IPS DF 6.9 (cell line): ENCODE data around the gene PLCL1.

Source experiments
- DNase-seq: peaks from one replicate; pipeline ENCODE4 v3.0.0-alpha.2; 2013; ENCODE audit warnings: low read depth, low spot score
- H3K27ac ChIP-seq: one replicate; pipeline ENCODE4 v1.5.1; 2013; ENCODE audit warnings: low read length, control low read depth
- H3K27me3 ChIP-seq: 2 replicates; pipeline ENCODE4 v1.6.1; 2013; ENCODE audit warnings: mild to moderate bottlenecking, low read length; ENCODE audit not compliant: control insufficient read depth, insufficient read depth
- H3K36me3 ChIP-seq: 2 replicates; pipeline ENCODE4 v1.6.1; 2013; ENCODE audit warnings: low read length; ENCODE audit not compliant: control insufficient read depth, insufficient read depth
- H3K4me1 ChIP-seq: 2 replicates; pipeline ENCODE4 v1.6.1; 2013; ENCODE audit warnings: low read length; ENCODE audit not compliant: control insufficient read depth, insufficient read depth
- H3K4me3 ChIP-seq: 2 replicates; pipeline ENCODE4 v1.5.1; 2013; ENCODE audit warnings: mild to moderate bottlenecking, low read length
- H3K9me3 ChIP-seq: 2 replicates; pipeline ENCODE4 v1.6.1; 2013; ENCODE audit warnings: low read length, inconsistent platforms; ENCODE audit not compliant: control insufficient read depth, insufficient read depth
- WGBS: extraction: QIAGEN DNeasy Blood & Tissue Kit; methylation state at CpG from one replicate; pipeline ENCODE4 v1.1.7; 2013; ENCODE audit warnings: mixed read lengths, missing lambda C conversion rate; ENCODE audit not compliant: insufficient read length, insufficient coverage; 5-methylcytosine and 5-hydroxymethylcytosine counted together

Gene PLCL1

DNA sequence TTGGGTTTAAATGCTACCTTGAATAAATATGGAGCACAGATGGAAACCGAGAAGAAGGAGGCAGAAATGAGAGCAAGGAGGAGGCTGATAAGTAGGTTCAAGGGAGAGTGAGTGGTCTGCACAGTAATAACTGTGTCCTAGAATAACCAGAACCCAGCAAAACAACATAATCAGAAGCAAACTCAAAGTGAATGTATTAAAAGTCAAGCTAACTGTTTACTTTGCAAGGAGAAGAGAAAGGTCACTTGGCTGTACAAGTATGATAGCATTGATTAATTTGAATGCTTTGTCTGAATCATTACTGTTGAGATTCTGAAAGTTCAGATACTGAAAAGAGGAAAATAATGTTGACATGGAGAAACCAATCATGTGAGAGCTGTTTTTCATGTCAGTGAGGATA, 258.8 kb downstream of the PLCL1 start:
- Histone ChIP-seq H3K36me3 (no peaks in the 10 kb centered on the region), H3K4me3 (no peak overlapping the region), H3K4me1 (no peaks in the 10 kb centered on the region), H3K27ac (no peak overlapping the region), H3K27me3 (no peaks in the 10 kb centered on the region), H3K9me3 (no peaks in the 10 kb centered on the region)
- WGBS: no CpG with 5 or more reads among the region's 1 CpG
- DNase-seq: no peak

DNA sequence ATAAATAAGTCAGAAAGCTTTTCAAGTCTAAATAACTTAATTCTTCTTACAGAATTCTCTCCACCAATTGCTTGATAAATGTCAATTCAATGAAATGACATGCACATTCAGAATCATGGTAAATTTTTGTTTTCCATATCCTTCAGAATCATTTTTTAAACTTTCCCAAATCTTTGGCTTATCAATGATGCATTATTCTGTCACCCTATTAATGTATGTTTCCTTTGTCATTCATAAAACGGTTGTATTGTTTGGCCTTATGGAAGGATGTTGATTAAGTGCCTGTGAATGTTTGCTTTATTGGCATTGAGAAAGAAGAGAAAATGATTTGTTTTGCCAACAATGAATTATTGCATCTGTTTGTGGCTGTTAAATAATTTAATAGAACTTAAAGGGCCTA, 260.9 kb downstream of the PLCL1 start:
- H3K27ac ChIP-seq: no peak overlapping the region
- no peaks in the 10 kb centered on the region for H3K4me1 ChIP-seq
- H3K27me3 ChIP-seq: no peaks in the 10 kb centered on the region
- no CpG with 5 or more reads among the region's 1 CpG for WGBS
- no peak overlapping the region for H3K4me3 ChIP-seq
- no peaks in the 10 kb centered on the region for H3K36me3 ChIP-seq
- no peak for DNase-seq
- H3K9me3 ChIP-seq: no peaks in the 10 kb centered on the region

DNA sequence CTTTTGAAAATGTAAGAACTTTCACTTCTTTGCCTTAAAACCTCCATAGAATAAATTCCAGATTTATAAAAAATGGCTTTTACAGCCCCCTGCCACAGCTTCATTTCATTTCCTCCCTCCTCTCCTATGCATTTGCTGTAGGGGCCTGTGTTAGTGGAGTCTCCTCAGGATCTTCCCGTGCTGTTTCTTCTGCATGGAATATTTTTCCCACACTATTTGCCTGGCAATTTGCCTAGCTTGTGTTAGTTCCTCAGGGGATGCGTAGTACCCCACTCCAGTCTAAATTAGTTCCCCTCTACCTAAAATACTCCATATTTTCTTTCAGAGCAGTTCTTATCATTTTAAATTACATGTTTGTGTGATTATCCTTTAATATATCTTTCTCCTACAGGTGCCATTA, 262.2 kb downstream of the PLCL1 start:
- no peaks in the 10 kb centered on the region for H3K4me1 ChIP-seq
- WGBS: no CpG with 5 or more reads among the region's 2 CpGs
- no peak for DNase-seq
- H3K36me3 ChIP-seq: no peaks in the 10 kb centered on the region
- H3K4me3 ChIP-seq: no peak overlapping the region
- no peak overlapping the region for H3K27ac ChIP-seq
- no peaks in the 10 kb centered on the region for H3K9me3 ChIP-seq
- H3K27me3 ChIP-seq: no peaks in the 10 kb centered on the region

DNA sequence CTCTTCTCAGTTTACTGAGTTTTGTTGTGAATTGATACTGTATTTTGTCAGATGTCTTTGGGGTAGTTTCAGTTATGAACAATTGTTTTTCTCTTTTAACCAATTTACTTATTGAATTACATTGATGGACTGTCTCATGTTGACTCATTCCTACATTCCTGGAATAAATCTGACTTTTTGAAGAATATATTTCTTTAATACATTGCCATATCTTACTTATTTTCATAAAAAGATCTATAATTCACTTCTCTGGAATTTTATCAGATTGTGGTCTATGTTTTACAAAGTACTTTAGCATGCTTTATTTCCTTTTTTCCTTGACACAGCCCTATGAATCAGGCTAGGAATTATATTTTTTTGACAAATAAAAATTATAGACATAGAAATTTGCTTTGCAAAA, 268.3 kb downstream of the PLCL1 start:
- Histone ChIP-seq H3K9me3 (no peaks in the 10 kb centered on the region), H3K27me3 (no peaks in the 10 kb centered on the region), H3K36me3 (no peaks in the 10 kb centered on the region), H3K27ac (no peak overlapping the region), H3K4me1 (no peaks in the 10 kb centered on the region), H3K4me3 (no peak overlapping the region)
- DNase-seq: no peak

DNA sequence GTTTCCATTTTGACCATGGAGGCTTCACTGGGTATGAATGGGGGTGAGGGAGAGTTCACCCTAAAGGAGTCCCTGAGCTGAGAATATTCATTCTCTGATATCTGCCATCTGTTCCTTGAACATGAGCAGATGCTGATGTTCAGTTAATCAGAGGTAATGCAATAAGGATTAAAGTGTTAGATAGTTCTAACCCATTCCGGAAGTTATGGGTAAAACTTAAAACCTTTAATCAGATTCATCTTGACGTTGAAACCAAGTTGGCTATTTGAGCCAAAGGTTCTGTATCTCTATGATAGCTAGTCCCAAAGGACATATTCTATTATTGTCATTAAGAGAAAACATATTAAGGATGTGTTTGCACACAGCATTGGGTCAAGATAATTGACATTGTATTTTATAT, 268.9 kb downstream of the PLCL1 start:
- Histone ChIP-seq H3K9me3 (no peaks in the 10 kb centered on the region), H3K36me3 (no peaks in the 10 kb centered on the region), H3K27me3 (no peaks in the 10 kb centered on the region), H3K4me1 (no peaks in the 10 kb centered on the region), H3K27ac (no peak overlapping the region), H3K4me3 (no peak overlapping the region)
- WGBS: no CpG with 5 or more reads among the region's 2 CpGs
- DNase-seq: no peak

- no peak for DNase-seq
- Histone ChIP-seq H3K4me3 (no peak overlapping the region), H3K27ac (no peak overlapping the region), H3K9me3 (no peaks in the 10 kb centered on the region), H3K36me3 (no peaks in the 10 kb centered on the region), H3K4me1 (no peaks in the 10 kb centered on the region), H3K27me3 (no peaks in the 10 kb centered on the region)
- WGBS: no CpG with 5 or more reads among the region's 1 CpG
Observed at GRCh38 chr2:198077477-198077876, 273.1 kb downstream of the PLCL1 start.

DNA sequence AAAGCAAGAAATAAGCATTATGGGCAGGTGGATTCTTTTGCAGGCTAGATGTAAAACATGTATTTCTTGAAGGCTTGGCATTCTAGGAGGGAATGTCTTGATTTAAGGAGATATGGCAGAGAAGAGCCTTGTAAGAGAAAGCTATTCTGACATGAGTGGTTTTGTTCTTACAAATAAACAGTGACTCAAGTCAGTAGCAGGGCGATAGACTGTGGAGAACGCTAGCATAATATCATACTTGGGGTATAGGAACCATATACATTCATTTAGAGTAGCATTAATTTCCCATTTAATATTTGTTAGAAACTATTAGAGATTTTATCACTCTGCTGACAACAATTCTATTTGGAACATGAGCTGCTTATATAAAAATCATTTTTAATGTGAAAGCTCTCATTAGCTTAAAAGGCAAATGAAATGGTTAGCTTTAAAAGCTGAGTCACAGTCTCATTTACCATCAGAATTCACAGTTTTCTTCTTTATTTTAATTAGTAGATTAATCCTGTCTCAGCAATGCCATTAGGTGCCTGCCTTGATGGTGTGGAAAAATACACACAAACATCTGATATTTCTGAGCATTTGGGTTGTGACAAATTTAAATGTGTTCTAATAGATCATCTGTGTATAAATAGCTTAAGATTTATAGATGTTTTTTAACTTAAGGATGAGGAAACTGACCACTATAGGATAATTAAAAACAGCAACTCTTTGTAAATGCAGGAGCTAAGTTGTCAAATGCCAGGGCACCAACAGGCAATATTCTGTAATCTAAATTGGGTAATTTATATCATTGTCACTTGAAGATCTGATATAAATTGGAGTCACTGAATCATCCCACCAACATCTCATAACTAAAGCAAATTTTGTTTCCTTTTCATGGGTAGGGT, 276.7 kb downstream of the PLCL1 start:
- no CpG with 5 or more reads among the region's 2 CpGs for WGBS
- no peak overlapping the region for H3K4me3 ChIP-seq
- DNase-seq: no peak
- H3K36me3 ChIP-seq: no peaks in the 10 kb centered on the region
- H3K4me1 ChIP-seq: no peaks in the 10 kb centered on the region
- no peaks in the 10 kb centered on the region for H3K9me3 ChIP-seq
- H3K27ac ChIP-seq: no peak overlapping the region
- no peaks in the 10 kb centered on the region for H3K27me3 ChIP-seq

- no CpG with 5 or more reads among the region's 6 CpGs for WGBS
- no peaks in the 10 kb centered on the region for H3K9me3 ChIP-seq
- no peaks in the 10 kb centered on the region for H3K36me3 ChIP-seq
- DNase-seq: no peak
- no peak overlapping the region for H3K4me3 ChIP-seq
- H3K27me3 ChIP-seq: no peaks in the 10 kb centered on the region
- no peaks in the 10 kb centered on the region for H3K4me1 ChIP-seq
- H3K27ac ChIP-seq: no peak overlapping the region
Observed at GRCh38 chr2:198084156-198084555, 279.8 kb downstream of the PLCL1 start.

- no peaks in the 10 kb centered on the region for H3K9me3 ChIP-seq
- peaks cover 2% of the 10 kb centered on the region; the same call in 1 of the 2 replicates for H3K36me3 ChIP-seq
- no peak overlapping the region for H3K4me3 ChIP-seq
- no CpG with 5 or more reads among the region's 2 CpGs for WGBS
- H3K4me1 ChIP-seq: no peaks in the 10 kb centered on the region
- no peaks in the 10 kb centered on the region for H3K27me3 ChIP-seq
- H3K27ac ChIP-seq: no peak overlapping the region
- no peak for DNase-seq
Observed at GRCh38 chr2:198096002-198096401, 291.6 kb downstream of the PLCL1 start.

DNA sequence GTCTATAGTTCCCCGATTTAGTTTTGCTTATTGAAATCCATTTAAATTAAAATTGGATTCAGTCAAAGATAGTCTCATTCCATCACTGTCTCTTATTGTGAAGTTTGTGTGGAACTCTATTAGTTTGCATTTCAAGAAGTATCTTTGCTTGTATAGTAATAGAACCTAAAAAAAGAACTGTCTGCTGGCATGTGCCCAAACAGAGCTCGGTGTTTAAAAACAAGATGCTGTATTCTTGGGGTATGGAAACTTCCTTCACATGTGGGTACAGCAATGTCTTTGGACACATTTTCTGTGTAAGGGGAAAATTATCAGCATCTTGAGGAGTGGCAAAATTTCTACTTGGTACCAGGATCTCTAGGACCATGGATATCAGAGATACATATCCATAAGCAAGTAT, 292.6 kb downstream of the PLCL1 start:
- Histone ChIP-seq H3K36me3 (peaks cover 1% of the 10 kb centered on the region; the same call in 1 of the 2 replicates), H3K9me3 (no peaks in the 10 kb centered on the region), H3K4me3 (no peak overlapping the region), H3K27ac (no peak overlapping the region), H3K4me1 (no peaks in the 10 kb centered on the region), H3K27me3 (no peaks in the 10 kb centered on the region)
- WGBS: no CpG with 5 or more reads among the region's 2 CpGs
- DNase-seq: no peak

- Histone ChIP-seq H3K36me3 (no peaks in the 10 kb centered on the region), H3K9me3 (no peaks in the 10 kb centered on the region), H3K27ac (no peak overlapping the region), H3K4me3 (no peak overlapping the region), H3K4me1 (no peaks in the 10 kb centered on the region), H3K27me3 (no peaks in the 10 kb centered on the region)
- WGBS: no CpG with 5 or more reads among the region's 3 CpGs
- no peak for DNase-seq
Observed at GRCh38 chr2:198097630-198098029, 293.2 kb downstream of the PLCL1 start.
